ENCODE measurements around the gene NECTIN1. TPM values are rescaled to one million over a fixed set of nuclear protein-coding genes. Genes with fewer than 3 reads are reported as not detected.

NECTIN1 gene
- total RNA-seq, 1 donor from 2014 or later, result 58.2 TPM

DNA sequence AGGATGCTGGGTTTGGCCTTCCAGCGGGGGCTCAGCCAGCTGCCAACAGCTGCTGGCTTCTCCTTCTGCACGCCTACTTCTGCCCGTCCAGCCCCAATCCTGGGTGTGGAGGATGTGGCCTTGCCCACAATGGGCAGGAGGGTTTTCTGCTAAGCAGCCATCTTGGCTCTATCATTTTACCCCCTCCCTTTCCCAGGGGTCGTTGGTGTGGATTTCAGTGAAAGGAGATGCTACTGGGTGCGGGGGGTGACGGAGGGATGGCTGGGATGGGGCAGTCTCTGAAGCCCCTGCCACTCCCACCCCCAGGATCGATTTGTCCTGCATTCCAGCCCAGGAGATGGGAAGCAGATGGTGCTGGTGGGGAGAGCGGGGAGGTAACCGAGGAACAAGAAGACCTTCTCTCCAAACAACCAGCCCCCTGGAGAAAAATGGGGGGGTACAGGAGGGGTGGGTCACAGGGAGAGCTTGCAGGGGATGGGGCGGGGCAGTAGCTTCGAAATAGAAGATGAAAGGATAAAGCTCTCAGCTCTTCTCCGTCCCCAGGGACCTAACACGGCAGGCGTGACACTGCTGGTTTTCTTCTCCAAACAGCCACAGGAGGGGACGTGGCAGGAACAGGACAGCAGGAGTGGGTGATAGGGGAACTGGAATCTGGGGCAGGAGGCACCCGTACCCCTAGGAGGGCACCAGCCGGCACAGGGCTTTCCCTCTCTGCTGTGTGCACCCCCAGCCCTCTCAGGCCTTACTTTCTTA, 68.9 kb downstream of the NECTIN1 start:
- DNase-seq (ENCODE audit: extremely low spot score in 2 of 2), result no peak
- Histone ChIP-seq H3K27me3 (no peaks in the 10 kb centered on the region), H3K4me3 (no peak overlapping the region), H3K4me1 (no peaks in the 10 kb centered on the region), H3K36me3 (no peaks in the 10 kb centered on the region), H3K9me3 (no peaks in the 10 kb centered on the region), H3K27ac (no peak overlapping the region)
- intact Hi-C loops (cut with DNase I), result no loop called here
- TF ChIP-seq, protein P1, sequence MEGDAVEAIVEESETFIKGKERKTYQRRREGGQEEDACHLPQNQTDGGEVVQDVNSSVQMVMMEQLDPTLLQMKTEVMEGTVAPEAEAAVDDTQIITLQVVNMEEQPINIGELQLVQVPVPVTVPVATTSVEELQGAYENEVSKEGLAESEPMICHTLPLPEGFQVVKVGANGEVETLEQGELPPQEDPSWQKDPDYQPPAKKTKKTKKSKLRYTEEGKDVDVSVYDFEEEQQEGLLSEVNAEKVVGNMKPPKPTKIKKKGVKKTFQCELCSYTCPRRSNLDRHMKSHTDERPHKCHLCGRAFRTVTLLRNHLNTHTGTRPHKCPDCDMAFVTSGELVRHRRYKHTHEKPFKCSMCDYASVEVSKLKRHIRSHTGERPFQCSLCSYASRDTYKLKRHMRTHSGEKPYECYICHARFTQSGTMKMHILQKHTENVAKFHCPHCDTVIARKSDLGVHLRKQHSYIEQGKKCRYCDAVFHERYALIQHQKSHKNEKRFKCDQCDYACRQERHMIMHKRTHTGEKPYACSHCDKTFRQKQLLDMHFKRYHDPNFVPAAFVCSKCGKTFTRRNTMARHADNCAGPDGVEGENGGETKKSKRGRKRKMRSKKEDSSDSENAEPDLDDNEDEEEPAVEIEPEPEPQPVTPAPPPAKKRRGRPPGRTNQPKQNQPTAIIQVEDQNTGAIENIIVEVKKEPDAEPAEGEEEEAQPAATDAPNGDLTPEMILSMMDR (IDR thresholded peaks at IDR 0.05), result no peak
- TF ChIP-seq POLR2AphosphoS5 (IDR thresholded peaks at IDR 0.05; ENCODE audit: insufficient read depth in 1 of 2, low read depth in 1 of 2) (no peak), POLR2A (IDR thresholded peaks at IDR 0.05) (no peak)

DNA sequence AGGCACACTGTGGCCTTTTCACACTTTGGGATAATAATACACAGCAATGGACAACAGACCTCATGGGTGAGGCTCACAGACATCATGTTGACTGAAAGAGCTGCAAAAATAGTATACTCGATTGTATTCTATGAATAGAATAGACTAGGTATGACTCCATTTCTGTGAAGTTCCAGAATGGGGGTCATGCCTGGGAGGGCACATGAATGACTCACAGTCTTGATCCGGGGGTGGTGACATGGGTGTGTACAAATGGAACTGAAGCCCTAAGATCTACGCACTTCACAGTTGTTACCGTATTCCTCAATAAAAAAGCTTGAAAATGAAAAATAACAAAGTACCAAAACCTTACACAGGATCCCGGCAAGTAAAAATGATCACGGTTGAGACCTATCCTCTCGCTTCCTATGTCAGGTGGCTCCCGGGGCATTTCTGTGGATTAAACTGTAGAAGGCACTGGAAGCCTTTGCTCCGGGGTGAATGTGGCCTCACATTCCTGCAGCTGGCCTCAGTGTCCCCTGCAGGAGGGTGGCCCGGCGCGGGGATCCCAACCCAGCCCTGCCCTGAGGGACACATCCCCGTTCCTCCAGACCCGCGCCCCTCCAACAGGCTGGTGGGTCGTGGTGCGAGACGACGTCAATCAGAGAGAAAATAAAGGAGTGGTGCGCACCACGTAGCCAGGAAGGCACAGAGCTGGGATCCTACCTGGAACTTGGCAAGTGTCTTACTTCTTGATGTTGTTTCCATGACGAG, 75.9 kb downstream of the NECTIN1 start:
- no peak for DNase-seq (ENCODE audit: extremely low spot score in 2 of 2)
- Histone ChIP-seq H3K27ac (no peak overlapping the region), H3K9me3 (no peaks in the 10 kb centered on the region), H3K36me3 (no peaks in the 10 kb centered on the region), H3K4me1 (no peaks in the 10 kb centered on the region), H3K4me3 (no peak overlapping the region), H3K27me3 (no peaks in the 10 kb centered on the region)
- TF ChIP-seq POLR2AphosphoS5 (IDR thresholded peaks at IDR 0.05; ENCODE audit: insufficient read depth in 1 of 2, low read depth in 1 of 2) (no peak), POLR2A (IDR thresholded peaks at IDR 0.05) (no peak)
- TF ChIP-seq, protein P1 (IDR thresholded peaks at IDR 0.05), result no peak
- intact Hi-C loops (cut with DNase I), result no loop called here

DNA sequence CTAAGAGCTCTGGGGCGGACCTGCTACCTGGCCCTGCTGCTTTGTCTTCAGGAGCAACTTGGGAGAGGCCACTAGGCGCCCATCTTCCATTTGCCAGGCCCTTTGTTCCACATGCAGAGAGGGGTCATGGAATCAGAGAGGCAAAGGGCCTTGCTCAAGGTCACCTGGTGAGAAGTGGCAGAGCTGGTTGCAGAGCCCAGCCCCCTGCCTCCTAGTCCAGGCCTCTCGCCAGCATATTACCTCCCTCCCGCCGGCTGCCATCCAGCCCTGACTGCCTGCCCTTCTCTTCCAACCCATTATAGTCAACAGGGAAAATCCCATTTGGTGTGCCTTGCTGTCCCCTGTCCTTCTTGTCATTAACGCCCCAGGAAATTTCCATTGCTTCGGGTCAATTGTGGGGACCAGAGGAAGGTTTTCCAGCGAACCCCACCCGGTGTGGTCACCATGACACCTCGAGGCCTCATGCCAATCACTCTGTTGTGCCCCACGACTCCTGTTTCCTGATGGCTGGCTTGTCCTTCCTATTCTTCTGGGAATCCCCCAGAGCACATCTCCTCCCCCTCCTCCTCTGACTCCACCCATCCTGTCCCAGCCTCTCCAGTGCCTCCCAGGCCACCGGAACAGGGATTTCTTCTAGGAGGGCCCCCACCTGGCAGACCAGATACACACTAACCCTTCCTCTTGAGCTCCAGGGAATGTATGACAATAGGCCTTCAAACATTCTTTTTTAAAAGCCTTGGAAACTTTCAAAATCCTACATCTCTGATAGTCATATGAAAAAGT, 77.0 kb downstream of the NECTIN1 start:
- H3K4me3 ChIP-seq, result no peak overlapping the region
- no peak for DNase-seq (ENCODE audit: extremely low spot score in 2 of 2)
- H3K27ac ChIP-seq, result no peak overlapping the region
- intact Hi-C loops (cut with DNase I), result no loop called here
- no peaks in the 10 kb centered on the region for H3K4me1 ChIP-seq
- TF ChIP-seq, protein P1 (IDR thresholded peaks at IDR 0.05), result no peak
- no peak for TF ChIP-seq POLR2A (IDR thresholded peaks at IDR 0.05)
- no peak for TF ChIP-seq POLR2AphosphoS5 (IDR thresholded peaks at IDR 0.05; ENCODE audit: insufficient read depth in 1 of 2, low read depth in 1 of 2)
- H3K9me3 ChIP-seq, result no peaks in the 10 kb centered on the region
- no peaks in the 10 kb centered on the region for H3K36me3 ChIP-seq
- H3K27me3 ChIP-seq, result no peaks in the 10 kb centered on the region

DNA sequence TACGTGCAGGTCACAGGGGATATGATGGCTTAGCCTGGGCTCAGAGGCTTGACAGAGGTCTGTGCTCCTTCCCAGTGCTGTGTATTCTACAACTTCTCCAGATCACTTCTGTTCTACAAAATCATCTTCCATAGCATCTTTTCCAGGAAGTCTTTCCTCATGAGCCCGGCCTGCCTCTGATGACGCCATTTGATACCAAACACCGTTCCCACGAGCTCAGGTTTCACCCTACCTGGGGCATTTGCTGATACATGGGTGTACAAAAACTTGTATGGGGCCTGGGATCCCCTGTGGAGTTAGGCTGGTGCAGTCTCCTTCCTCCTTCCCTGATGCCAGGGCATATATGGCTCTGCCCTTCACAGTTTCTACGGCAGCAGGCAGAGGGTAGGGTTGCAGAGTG, 78.7 kb downstream of the NECTIN1 start:
- Histone ChIP-seq H3K9me3 (no peaks in the 10 kb centered on the region), H3K4me1 (no peaks in the 10 kb centered on the region), H3K27ac (no peak overlapping the region), H3K4me3 (no peak overlapping the region), H3K27me3 (no peaks in the 10 kb centered on the region), H3K36me3 (no peaks in the 10 kb centered on the region)
- no peak for TF ChIP-seq POLR2A (IDR thresholded peaks at IDR 0.05)
- TF ChIP-seq POLR2AphosphoS5 (IDR thresholded peaks at IDR 0.05; ENCODE audit: insufficient read depth in 1 of 2, low read depth in 1 of 2), result no peak
- TF ChIP-seq, protein P1 (IDR thresholded peaks at IDR 0.05), result no peak
- DNase-seq (ENCODE audit: extremely low spot score in 2 of 2), result no peak
- intact Hi-C loops (cut with DNase I), result no loop called here
